HG02759 (cell line): ENCODE data around the gene HDHD5.
"Not testable (repeated sequence)": the region's sequence is repeated elsewhere in the genome, so short reads cannot be mapped to it uniquely, and the experiment has no call there.

Experiments
- ATAC-seq: cut with Tn5 transposase; IDR thresholded peaks from one replicate; pipeline ENCODE4 v1.9.1; 2021; ENCODE audit warnings: mild to moderate bottlenecking, moderate library complexity; ENCODE audit not compliant: unreplicated experiment

The HDHD5 gene

DNA sequence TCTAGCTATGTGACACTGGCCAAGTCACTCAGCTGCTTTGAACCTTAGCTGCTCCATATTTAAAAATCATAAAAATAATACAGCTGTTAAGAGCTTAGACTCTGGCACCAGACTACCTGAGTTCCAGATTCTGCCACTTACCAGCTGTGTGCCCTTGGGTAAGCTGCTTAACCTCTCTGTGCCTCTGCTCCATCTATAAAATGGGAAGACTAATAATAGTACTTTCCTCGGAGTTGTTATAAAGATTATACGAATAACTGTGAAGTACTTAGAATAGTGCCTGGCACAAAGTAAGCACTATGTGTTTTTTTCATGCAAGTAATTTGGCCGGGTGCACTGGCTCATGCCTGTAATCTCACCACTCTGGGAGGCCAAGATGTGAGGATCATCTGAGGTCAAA lies 1.4 kb downstream of the HDHD5 start:
- no peak for ATAC-seq

DNA sequence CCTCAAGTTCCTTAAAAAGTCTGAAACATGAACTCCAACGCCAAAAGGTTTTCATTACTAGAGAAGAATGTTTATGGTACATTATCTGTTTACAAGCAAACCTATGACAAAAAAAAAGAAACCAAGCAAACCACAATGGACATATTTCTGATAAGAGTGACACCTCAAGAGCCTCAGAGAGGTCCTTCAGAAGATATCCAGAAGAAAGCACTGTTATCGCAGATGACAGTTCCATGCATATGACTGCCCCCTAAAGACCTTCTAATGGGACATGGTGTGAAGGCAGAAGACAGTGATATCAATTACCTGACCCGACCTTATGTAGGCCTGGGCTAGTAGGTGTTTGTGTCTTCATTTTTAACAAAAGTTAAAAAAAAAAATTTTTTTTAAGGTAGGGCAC lies 3.1 kb downstream of the HDHD5 start:
- no peak for ATAC-seq

DNA sequence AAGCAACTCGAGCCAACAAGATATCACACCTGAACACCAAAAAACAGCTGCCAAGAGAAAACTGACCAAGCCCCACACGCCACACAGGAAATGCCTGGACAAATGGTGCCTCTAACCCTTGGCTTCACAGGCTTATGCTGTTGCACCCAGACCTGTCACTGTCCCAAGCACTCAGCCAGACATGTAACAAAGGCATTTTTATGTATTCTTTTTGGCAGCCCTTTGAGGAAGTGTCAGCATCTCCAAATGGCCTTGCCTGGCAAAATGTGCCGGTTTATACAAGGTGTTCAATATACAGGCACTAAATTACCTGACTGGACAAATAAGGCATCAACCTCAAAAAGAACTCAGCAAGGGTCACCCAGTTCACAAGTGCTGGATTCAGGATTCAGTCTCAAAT lies 6.1 kb downstream of the HDHD5 start:
- no peak for ATAC-seq

DNA sequence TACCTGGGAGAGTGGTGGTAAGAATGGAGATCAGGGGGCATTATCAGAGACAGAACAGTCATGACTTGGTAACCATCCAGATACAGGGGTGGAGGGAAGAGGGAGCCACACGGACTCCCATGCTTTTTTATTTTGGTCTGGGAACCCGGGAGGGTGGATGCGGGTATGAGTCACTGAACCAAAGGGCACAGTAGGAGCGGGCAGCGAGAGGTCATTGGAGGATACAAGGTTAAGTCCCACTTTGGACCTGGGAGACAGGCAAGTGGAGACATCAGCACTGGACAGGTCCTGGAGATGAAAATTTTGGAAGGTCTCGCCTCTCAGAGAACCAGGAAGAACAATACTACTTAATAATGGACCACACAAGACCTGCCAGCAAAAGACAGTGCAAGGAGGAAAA lies 6.7 kb downstream of the HDHD5 start:
- ATAC-seq = no peak

DNA sequence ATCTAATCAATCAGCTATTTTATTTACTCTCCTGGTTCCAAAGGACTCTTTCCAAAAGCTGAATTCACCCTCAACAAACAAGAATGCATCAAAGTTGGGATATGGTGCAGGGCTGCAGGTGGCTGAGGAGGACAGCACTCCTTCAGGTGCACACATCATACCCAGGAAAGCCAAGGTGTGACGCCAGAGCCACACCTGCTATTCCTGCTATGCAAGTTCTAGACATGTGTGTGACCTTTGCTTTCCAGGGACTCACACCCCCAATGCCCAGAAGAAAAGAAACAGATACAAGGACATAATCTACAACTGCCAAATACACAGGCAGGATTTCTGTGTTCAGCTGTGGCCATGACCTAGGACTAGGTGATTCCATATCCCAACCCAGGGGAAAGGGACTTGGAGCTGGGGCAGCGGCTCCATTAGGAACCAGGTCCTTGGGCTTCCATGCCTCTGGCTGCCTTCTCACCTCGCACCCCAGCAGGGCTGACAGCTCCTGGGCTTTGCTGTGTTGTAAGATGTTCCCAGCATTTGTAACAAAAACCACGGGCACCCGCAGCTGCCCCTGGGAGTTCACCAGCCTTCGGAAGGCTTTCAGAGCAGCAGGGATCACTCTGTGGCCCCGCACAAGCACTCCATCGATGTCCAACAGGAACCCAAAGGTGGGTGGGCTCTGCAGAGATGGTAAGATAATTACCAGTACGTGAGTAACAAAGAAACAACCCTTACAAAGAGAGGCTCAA lies 9.8 kb downstream of the HDHD5 start:
- ATAC-seq = no peak

DNA sequence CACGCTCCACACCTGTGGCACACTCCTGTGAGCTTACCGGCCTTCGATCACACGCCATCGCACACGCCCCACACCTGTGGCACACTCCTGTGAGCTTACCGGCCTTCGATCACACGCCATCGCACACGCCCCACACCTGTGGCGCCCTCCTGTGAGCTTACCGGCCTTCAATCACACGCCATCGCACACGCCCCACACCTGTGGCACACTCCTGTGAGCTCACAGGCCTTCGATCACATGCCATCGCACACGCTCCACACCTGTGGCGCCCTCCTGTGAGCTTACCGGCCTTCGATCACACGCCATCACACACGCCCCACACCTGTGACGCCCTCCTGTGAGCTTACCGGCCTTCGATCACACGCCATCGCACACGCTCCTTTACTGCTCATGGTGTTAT lies 11.6 kb downstream of the HDHD5 start:
- not testable (repeated sequence) for ATAC-seq

DNA sequence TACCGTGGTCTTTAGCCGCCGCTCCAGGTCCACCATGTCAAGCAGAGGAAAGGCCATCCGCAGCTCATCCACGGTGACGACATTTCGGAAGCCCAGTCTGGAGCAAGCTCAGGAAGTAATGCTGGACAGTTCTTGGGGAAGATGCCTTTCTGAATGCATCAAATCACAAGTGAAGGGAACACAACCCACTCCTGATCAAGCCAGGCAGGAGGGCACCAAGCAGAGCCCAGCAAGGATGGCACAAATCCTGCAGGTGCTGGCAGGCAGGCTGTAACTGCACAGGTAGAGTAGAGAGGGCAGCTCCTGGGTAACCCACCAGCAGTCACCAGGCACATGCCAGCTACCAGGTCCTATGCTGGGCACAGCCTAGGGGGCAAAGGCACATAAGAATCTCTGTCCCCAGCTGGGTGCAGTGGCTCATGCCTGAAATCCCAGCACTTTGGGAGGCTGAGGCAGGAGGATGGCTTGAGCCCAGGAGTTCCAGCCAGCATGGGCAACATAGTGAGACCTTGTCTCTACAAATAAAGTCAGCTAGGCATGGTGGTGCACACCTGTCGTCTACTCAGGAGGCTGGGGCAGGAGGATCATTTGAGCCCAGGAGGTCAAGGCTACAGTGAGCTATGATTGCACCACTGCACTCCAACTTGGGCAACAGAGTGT lies 13.9 kb downstream of the HDHD5 start:
- no peak for ATAC-seq

DNA sequence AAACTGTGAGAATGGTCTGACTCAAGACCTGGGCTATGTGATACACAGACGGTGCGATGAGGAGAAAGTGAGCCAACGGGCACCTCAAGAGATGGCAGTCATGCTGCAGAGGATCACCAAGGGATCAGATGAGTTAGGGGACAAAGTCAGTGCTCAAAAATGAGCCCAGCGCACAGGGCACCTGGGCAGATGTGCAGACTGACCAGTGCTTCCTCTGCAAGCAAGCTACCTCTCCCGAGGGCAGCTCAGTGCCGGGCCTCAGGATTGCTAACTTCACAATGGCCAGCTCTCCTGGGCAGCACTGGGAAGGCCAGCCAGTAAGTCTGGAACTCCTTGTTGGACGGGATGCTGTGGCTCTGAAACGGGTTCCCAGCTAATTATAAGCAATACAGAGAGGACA lies 15.3 kb downstream of the HDHD5 start:
- no peak for ATAC-seq

DNA sequence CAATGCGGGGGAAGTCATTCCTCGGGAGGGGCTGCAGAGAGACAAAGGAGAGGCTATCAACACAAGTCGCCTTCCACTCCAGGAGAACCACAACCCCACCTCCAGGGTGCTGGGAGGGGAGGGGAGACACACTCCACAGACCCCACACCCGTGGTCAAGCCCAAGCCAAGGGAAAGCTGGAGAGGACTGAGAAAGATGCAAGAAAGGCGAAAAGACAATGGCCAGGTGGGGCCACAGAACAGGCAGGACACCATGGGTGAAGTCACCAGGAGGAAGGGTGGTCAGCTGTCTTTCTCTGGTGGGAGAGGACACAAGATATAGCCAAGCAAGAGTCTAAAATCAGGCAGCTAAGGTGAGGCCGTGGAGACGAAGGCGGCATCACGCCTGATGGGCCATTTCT lies 16.0 kb downstream of the HDHD5 start:
- ATAC-seq = no peak

DNA sequence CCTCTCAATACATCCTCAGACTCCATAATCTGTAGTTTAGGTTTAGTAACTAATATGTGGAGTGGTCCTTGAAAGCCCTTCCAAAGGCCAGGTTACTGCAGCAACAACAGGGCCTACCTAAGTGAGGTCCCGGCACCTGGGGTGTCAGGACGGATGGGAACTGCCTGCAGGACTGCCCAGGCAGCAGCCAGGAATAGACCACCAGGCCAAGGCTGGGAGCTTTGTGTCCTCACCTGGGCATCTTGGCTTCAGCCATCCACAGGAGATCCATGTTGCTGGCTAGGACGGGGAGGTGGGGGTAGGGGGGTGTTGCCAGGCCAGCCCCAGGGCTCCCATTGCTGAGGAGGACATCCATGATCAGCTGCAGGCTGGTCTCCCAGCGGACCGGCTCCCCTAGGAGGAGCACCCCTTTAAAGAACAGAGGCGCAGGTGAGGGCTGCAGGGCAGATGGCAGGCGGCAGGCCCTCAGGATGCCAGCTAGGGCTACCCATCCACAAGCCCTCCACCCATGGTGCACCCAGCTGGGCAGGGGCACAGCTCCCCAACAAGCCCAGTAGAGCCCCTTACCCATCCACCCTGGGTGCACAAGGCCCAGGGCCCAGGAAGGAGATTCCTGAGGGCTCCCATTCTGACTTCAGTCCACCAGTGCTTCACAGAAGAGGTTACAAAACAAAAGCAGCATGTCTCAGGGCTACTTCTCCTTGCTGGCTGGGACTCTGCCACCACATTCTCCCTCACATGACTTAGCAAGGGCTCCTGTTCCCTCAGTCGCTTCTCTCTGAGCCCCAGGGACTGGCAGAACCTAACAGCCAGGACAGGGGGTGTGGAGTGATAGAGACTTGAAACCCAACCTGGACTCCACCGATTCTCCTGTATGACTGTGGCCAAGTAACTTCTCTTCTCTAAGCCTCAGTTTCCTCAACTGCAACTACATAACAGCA lies 18.0 kb downstream of the HDHD5 start:
- ATAC-seq = no peak

DNA sequence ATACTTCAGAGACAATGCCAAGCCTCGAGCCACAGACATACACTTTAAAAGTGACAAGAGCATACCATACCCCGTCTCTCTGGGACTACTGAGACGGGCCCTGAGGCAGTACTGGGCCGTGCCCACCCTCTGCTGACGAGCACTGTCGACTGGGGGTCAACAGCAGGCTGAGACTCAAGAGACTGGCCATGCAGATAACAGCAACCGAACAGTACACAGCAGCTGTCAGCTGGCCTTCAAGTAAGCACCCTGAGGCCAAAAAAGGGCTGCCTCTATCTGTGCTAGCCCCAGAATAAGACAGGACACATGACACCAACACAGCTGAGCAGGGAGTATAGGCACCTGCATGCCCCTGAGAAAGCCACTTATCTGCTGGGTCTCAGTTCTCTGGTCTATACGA lies 19.1 kb downstream of the HDHD5 start:
- no peak for ATAC-seq

DNA sequence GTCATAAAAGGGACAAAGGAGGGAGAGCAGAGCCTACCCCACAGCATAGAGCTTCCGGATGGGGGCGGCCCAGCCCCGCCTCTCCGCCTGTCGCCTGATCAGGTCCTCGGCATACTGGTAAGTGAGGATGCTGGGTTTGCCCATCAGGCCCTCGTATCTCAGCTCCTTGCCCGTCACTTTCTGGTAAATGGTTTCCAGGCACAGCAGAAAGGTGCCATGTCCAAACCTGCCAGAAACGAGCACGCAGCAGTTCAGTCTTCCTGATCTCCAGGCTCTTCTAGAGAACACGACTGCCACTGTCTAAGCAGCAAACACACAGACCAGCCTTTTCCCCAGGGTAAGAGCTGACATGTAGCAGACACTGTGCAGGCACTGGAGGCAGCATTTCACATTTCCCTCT lies 20.6 kb downstream of the HDHD5 start:
- no peak for ATAC-seq

DNA sequence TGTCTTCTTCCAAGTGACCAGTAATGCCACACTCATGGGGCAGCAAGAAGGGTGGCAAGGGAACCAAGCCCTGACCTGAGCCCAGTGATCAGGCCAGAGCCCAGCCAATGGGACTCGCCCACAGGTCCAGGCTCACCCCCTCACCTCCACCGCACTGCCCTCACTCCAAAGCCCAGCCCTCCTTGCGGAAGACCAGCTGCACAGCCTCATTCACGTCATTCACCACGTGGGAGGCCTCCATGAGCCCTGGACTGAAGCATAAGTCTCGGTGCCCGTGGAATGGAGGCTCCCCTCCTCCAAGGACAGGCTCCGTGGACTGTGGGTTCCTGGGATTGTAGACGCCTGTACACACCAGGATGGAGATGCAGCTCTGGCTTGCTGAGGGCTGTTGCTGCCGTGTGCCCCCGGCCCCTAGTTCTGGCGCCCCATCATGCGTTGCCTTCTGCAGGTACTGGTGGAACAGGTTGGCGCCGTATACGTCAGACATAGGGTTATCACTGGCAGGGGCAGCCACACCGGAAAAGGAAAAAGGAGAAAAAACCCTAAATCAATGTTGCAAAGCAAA lies 21.1 kb downstream of the HDHD5 start:
- ATAC-seq = no peak

DNA sequence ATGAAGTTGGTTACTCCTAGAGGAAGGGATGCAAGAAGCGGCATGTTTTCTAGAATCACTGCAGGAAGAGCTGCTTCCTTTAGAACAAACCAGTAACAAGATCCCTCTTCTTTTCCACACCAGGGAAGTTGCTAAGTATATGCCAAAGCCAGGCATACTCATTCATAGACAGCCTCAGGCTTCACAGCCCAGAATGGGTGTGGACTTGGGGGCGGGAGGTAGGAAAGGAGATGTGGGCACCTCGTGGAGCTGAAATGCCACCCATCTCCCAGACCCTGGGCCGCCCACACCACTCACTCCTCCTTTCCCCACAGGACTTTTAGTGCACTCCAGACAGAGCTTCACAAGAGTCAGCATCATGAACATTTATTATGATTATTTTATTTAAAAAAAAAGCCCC lies 21.9 kb downstream of the HDHD5 start:
- ATAC-seq = no peak

DNA sequence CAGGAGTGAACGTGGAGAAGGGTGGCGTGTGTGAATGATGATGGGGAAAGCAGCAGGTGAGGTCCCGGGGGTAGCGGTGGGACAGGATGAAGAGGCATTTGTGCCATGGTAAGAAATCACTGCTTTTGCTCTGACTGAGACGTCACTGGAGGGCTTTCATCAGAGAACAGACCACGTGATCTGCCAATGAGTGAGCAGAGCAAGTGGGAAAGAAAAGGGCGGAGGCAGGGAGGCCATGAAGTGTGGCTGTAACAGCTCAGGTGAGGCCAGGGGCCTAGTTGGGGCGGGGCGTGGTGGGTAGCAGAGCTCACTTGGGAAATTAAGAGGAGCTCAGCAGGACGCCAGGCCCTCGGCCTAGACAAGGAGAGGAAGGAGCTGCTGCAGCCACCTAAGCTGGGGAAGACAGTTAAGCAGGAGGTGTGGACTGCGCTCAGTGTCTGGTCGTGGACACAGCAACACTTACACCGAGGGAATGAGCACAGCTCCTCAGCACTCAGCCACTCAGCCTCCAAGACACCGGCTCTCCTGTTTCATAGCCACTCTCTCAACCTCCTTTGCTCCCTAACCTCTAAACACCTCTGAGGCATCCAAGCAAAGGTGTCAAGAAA lies 23.8 kb downstream of the HDHD5 start:
- no peak for ATAC-seq

DNA sequence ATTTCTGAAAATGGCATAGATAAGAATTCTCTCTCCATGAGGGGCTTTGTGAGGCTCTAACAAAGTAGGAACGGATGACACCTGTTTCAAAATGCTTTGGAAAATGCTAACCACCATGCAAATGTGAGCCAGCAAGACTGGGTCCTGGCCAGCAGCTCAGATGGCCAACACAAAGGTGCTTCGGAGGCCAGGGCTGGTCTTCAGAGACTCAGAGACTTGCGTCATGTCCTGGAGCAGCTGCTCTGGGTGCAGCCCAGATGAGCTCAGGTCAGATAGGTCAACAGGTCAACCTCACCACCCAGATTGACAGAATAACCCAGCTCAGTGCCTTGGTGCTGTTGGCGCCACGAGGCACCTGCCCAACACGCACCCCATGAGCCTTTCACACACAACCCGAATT lies 25.9 kb downstream of the HDHD5 start:
- ATAC-seq = no peak

DNA sequence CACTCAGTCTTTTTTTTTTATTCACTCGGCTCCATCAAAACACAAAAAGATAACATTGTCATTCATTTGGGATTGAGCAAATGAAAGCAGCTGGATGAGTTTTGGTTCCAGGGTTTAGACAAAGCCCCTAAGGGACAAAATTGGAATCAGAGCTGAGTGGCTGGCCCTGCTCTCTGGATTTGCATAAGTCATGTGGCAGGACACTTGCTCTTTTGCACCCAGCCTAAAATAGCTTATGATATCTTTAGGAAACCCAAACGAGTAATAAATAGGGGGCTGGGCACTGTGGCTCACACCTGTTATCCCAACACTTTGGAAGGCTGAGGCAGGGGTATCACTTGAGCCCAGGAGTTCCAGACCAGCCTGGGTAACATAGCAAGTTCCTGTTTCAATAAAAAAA lies 27.0 kb downstream of the HDHD5 start:
- ATAC-seq = no peak

DNA sequence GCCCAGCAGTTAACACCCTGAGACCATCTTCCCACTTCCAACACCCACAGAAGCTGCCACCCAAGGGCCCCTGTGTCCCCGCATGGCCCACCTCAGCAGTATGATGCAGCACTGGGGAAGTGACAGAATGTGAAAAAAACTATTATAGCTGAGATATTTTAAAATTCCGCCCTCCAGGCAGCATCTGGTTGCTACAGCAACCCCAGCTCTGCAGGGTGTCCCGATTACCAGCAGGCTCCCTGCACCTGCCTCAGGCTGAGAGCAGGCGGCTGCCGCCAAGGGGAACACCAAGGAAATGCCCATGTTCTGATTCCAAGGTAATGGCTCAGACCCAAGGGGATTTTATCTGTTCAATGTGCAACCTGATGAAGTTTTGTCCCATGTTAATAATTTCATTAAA lies 27.4 kb downstream of the HDHD5 start:
- ATAC-seq = no peak

DNA sequence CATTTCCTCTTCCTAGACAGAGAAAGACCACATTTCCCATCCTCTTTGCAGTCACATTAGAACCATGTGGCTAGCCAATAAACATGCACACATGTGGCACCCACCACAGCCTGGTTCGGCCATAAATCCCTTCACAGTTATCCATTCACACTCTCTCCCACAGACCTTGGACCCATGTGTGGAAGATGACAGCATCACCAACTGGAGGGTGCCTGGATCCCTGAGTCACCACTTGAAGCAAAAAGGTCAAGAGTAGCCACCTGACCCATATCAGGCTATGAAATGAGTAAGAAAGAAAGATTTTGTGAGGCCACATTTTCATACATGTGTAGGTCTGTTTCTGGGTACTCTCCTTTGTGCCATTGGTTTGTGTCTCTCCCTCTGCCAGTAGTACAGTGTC lies 28.9 kb downstream of the HDHD5 start:
- no peak for ATAC-seq

DNA sequence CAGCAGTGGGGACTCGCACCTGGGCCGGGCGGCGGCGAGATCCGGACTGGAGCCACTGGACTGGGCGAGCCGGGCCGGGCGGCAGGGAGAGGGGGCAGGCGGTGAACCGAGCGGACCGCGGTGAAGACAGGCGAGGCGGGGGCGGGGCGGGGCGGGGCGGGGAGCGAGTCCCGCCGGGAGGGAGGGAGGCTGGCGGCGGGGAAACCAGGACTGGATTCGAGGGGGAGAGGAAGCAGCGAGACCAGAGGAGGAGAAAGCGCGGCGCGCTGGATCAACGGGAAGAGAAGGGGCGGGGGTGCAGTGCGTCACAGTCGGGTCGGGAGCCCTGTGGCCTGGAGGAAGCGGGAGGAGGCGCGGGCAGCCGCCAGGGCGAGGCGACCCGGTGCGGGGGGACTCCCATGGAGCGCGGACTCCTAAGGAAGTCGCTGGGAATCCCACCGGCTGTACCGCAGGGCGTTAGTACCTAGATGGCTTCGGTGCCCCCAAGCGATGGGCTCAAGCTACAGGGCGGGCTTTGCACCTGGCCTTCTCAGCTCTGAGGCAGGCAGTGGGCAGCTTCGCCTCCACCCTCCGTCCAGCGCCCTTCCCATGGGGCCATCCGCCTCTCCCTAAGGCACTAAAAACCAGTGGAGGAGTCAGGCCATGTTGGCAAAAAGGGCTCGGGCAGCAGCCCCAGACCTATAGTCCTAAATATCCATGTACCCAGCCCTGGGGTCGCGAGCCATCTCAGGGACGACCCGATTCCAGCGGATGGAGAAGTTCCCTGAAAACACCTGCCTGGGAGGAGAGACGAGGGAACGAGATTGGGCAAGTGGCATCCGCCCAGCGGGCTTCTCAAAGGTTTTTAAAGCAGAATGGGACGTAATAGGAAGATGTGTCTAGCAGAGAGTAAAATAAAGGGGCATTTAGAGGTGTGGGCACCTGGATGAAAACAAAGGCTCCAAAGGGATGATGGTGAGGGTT lies 37.6 kb downstream of the HDHD5 start, which contains the start of gene TMEM121B:
TMEM121B (minus strand) TSS at position 128 of the 963 bp plus-strand sequence. CDS start 233 bp downstream, outside the sequence.
- ATAC-seq = no peak
